ENCODE results near the gene GRIN2A.

The GRIN2A gene

GRCh38 chr16:10128397-10129258 lies 53.6 kb downstream of the GRIN2A start:
- no peak for DNase-seq

GRCh38 chr16:10126686-10127085 lies 55.5 kb downstream of the GRIN2A start:
- no peak for DNase-seq

- DNase-seq = no peak
These were observed 59.1 kb downstream of the GRIN2A start for GRCh38 chr16:10123141-10123540.

DNA sequence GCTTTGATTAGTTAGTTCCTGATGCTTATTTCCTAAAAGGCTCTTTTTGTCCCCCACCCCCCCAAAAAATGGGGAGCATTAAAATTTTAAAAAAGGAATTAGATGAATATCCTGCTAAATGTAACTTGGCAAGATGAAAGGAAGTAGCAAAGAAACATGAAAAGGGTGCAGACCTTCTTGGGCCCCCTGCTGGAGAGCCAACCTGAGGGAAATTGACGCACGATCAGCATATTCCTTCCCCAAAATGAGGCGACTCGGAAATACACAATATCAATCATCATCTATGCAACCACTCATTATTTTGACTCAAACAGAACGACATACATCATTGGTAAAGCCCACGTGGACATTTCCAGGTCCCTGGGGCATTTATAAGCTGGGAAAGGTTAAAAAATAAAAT lies 59.7 kb downstream of the GRIN2A start:
- DNase-seq = no peak

DNA sequence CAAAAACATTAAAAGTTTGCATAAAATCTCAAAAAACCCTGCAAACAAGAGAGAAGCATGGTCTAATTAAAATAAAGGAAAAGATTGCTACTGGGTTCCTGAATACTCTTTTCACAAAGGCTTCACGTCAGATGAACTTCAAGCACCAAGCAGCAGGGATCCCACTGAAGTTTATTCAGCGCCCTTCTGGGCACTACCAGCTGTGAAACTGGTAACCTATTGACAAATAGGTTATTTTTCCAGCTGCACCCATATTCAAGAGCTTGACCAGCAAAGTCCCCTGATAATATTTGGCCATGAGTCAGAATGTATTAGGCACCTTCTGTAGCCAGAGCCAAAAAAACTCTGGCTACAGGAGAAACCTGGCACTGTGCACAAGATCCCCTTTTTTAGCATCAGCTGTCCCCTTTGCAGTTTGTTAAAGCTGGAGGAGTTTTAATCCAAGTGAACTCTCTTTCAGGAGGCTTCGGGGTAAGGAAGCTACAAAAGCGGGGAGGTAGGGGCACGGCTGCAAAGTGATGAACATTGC lies 60.3 kb downstream of the GRIN2A start:
- DNase-seq = no peak

DNA sequence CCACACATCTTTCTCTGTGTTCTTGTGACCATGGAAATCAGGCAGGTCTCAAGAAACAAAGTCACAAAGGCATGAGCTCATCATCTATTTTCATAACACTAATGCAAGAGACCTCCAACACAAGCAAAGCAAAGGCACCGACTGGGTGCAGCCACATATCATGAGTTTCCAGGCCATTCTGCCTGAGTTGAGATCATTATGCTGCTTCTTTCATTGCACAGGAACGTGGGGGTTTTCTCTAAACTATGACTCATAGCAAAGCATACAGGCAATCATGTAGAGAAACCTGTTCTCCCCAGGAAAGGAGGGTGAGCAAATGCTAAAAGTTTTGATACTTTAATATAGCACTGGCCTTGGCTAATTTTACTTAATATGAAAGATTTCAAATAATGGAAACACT lies 60.7 kb downstream of the GRIN2A start:
- DNase-seq = no peak

DNA sequence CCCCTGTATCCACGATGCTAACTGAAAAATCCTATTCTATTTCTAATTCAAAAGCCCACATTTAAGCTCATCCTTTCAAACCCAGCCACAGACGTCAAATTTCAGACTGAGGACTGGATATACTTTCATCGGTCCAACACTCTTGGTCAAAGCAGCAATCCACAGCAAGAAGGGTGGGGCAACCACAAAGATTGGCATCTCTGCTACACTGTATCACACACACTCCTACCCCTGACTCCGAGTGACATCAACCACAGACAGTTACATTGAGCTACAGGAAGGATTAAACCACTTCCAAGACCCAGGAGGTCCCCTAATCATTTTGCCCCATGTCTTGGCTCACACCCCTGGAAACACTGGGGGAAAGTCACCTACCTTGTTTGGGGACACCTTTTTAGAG lies 61.3 kb downstream of the GRIN2A start:
- no peak for DNase-seq

DNA sequence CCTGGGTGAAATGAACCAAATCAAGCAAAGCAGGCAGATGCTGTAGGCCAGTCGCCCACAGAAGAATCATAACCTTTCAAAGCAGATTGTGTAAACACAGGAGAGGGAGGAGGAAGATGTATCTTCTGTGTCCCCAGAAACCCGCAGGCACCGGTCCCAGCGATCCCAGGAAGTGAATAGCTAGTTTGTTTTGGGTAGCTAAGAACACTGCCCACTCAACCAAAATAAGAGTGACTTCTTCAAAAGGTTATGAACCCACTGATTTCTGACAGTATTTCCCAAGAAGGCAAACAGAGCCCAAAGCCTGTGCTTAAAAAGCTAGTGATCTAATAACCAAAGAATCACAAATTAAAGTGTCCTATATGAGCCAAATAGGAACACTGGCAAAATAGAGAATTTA lies 67.8 kb downstream of the GRIN2A start:
- no peak for DNase-seq

DNA sequence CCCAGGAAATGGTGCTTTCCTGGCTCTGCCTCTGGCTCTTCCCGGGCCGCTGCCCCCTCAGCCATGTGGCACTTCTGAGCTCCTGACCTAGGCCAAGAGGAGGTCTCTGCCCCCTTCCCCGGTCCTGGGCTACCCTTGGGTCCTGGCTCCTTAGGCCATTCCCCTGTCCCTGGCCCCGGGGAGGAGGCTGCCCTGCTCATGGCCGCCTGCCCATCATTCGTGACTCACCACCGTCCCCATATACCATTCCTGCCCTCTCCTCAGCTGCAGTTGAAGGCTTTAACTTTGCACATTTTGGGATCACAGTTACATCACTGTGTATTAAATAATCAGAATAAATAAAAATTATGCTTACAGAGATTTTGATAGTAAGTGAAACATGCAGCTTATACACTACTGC lies 69.0 kb downstream of the GRIN2A start:
- DNase-seq = no peak

GRCh38 chr16:10112021-10112420 lies 70.2 kb downstream of the GRIN2A start:
- no peak for DNase-seq

- DNase-seq = no peak
These were observed 71.0 kb downstream of the GRIN2A start for GRCh38 chr16:10111156-10111761.

DNA sequence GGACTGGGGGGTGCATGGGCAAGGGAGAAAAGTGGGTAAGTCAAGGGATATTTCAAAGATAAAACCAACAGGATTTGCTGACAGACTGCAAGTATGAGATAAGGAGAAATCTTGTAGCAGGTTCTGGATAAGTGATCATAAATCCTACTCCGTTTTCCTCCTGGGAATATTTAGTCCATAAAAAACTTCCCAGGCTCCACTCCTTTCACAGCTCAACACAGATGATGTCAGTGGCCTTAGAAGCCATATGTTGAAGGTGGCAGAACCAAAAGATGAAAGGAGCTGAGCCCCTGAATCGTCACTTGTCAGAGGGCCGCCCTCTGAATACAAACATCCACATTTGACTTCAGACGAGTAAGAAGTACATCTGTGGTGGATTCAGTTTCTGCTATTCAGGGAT lies 71.7 kb downstream of the GRIN2A start:
- no peak for DNase-seq

DNA sequence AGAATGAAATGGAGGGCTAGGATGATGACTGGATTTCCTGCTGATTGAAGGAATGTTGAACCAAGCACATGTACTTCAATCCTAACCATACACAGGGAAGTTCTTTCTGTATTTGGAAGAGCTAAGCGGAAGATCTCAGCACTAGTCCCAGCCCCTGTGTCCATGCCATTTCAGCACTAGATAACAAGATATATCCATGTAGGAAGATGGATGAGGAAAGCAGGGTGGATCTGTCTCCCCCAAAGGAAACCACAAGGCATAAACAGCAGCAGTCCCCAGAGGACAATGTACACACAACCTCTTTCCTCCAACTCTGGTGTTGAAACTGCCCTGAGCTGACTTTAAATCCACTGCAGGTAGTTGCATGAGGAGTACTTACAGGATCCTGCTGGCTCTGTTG lies 75.1 kb downstream of the GRIN2A start:
- no peak for DNase-seq

DNA sequence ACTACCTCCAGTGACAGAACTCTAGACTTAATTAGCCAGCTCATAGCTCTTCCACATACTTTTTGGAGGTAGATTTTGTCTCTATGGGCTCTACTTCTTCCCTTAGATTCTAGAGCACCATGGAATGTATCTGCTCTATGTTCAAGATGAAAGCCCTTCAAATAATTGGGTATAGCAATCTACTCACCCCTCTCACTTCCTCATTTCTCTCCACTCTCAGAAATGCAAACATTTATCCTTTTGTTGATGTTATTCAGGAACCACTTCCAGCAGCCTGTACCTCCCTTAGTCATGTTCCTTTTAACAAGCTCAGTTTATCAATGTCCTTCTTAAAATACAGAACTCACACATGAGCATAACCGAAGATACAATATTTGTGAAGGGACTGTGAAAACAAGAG lies 78.5 kb downstream of the GRIN2A start:
- no peak for DNase-seq

DNA sequence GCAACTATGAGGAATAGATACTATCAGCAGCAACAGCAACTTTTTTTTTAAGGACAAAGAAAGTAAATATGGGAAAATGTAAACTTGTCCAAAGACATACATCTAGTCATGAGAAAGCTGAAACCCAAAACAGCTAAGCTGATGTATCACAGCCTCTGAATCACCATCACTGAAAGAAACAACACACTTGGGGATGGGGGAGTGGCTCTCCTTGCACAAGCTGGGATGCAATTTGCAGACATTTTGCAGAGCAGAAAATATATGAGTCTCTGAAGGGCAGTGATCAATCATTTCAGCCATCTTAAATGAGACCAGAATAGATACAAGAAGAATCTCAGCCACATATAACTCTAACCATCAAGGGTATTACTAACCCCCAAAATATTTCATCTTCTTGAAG lies 79.1 kb downstream of the GRIN2A start:
- DNase-seq = no peak

GRCh38 chr16:10100829-10101228 lies 81.4 kb downstream of the GRIN2A start:
- no peak for DNase-seq

DNA sequence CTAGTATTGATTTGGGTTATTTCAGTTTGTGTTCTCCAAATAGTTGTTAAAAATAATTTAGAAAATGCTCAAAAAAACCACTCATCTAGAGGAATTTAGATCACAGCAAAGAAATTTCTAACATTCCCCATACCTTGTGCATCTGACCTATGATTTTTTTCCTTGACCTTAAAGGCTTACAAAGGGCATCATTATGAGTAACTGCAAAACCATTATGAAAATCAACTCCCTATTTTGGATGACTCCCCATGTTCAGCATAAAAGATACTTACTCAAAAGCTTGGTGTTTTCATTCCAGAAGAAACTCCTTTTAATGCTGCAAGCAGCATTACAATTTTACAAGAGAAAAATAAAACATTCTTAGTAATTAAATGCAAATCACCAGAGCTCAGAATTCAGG lies 83.2 kb downstream of the GRIN2A start:
- no peak for DNase-seq

- DNase-seq = no peak
These were observed 85.0 kb downstream of the GRIN2A start for GRCh38 chr16:10097271-10097670.

DNA sequence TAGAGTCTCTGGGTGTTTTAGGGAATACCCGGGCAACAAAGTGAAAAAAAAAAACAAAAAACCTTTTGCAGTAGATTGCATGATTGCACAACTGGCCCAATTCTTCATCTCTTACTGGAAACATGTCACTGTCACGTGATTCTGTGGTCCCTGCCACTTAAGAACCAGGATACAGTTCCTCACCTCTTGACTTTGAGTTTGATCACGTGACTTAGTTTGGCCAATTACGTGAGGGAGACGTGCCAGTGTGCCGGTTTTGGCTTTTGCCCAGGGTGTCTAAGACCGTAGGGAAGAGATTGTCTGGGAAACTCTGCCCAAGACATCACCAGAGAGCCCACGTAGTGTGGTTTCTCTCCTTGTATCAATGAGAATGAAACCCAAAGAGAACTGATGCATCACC lies 88.7 kb downstream of the GRIN2A start:
- DNase-seq = no peak

DNA sequence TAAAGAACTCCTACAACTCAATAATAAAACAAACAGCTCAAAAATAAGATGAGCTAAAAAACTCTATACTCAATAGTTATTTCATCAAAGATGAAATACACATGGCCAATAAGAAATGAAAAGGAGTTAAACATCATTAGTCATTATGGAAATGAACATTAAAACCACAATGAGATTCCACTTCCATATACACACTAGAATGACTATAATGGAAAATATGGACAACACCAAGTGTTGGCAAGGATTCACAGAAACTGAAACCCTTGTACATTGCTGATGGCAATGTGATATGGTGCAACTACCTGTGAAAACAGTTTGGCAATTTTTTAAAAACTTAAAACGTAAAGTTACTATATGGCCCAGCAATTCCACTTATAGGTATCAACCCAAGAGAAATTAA lies 91.4 kb downstream of the GRIN2A start:
- no peak for DNase-seq

DNA sequence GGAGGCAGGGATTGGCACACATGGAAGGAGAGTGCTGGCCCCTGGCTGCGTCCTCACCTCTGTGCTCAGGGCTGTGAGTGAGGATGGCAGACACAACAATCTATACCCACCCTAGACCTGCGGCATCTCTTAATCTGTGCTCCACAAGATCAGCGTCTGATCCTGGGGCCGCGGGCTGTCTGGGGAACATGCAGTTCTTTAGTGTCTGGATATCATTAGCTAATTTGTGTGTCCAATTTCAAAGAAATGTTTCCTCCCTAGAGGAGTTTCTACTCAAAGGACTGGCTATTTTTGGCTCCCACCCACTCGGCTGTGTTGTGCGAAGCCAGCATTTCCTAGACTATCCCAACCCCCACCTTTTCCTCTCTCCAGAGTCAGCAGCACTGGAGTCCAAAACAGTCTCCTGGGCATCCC lies 93.8 kb downstream of the GRIN2A start:
- no peak for DNase-seq

- DNase-seq = no peak
These were observed 95.1 kb downstream of the GRIN2A start for GRCh38 chr16:10087151-10087550.

- DNase-seq = no peak
These were observed 95.6 kb downstream of the GRIN2A start for GRCh38 chr16:10086620-10087019.

DNA sequence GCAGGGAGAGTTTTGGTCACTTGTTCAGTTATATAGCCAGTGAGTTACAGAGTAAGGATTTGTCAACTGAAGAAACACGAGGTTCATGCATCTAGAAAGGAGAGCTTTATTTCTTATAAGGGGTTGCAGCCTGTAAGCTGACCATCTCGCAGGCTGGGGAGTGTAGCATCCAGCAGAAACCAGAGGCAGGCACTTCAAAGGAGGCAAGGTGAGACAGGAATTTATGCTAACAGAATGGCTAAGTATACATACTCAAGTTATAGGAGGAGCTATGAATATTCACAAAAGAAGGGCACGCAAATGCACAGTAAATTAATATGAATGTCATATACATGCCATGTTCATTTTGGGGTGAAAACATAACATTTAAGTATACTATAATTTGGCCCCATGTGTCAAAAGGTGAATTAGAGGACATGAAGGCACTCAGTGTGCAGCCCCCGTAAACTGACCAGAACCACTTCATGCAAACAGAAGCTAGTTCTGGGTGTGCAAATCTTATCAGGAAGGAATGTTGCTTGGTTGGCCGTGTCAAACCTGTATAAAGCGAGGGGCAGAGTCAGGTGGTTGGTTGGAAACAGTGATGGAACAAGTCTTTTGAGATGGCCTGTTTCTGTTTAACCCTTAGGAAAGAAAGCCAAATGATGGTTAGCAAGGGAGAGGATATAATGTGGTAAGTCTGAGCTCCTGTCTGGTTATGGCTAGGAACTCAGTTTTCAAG lies 97.0 kb downstream of the GRIN2A start:
- DNase-seq = no peak

Measured in CD4-positive, alpha-beta T cell treated with Interleukin-17A for 4 hours (primary cell).